ENCODE data around the gene AKNA.

- TF ChIP-seq CTCF (IDR thresholded peaks at IDR 0.05) (no peak), POLR2A (IDR thresholded peaks at IDR 0.05) (no peak), POLR2AphosphoS5 (IDR thresholded peaks at IDR 0.05) (peak in 1 of 3 donors; percentile 37)
These were observed 23.4 kb downstream of the AKNA start for GRCh38 chr9:114364134-114365041.
